Superior temporal gyrus (tissue), 1 donor: ENCODE data around the gene TRPM4.

Source experiments
- DNase-seq: peaks from one replicate; pipeline ENCODE4 v3.0.0-alpha.2; 2016; ENCODE audit errors: extremely low spot score

TRPM4 gene

GRCh38 chr19:49231389-49231788 is 73.8 kb downstream of the TRPM4 start:
- no peak for DNase-seq

- DNase-seq, result no peak
Observed at GRCh38 chr19:49231804-49232203, 74.2 kb downstream of the TRPM4 start.

GRCh38 chr19:49233163-49233562 is 75.6 kb downstream of the TRPM4 start:
- no peak for DNase-seq

GRCh38 chr19:49241769-49242168 is 84.2 kb downstream of the TRPM4 start:
- no peak for DNase-seq

- no peak for DNase-seq
Observed at GRCh38 chr19:49243129-49243528, 85.5 kb downstream of the TRPM4 start.

- no peak for DNase-seq
Observed at GRCh38 chr19:49243726-49244125, 86.1 kb downstream of the TRPM4 start.

GRCh38 chr19:49244256-49244655 is 86.7 kb downstream of the TRPM4 start:
- no peak for DNase-seq

- DNase-seq, result no peak
Observed at GRCh38 chr19:49247676-49248075, 90.1 kb downstream of the TRPM4 start.

- no peak for DNase-seq
Observed at GRCh38 chr19:49249933-49250332, 92.3 kb downstream of the TRPM4 start.

- no peak for DNase-seq
Observed at GRCh38 chr19:49255674-49256073, 98.1 kb downstream of the TRPM4 start.

GRCh38 chr19:49256691-49257090 is 99.1 kb downstream of the TRPM4 start:
- DNase-seq, result no peak
